Measurements from ENCODE around the gene ABCA1.
"Not testable (repeated sequence)": the region's sequence is repeated elsewhere in the genome, so short reads cannot be mapped to it uniquely, and the experiment has no call there.

ABCA1 gene

DNA sequence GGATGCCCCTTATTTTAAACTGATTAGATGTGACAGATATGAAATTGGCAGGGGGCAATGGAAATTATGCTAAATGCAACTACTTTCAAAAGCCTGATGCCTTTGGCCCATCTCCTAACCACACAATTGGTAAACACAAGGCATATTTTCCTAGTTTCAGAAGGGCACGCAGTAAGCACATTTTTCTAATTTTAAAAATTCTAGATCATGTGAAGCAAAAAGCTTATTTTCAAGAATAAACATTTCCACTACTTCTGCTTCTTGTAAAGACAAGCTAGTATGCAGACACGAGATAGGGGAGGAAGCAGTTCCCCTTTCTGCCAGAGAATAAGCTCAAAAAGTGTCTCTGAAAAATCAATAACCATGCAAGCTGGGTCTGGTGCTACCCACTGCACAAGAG lies 67.7 kb downstream of the ABCA1 start:
- TF ChIP-seq CTBP1 (IDR thresholded peaks at IDR 0.05; ENCODE audit: borderline replicate concordance) = no peak
- TF ChIP-seq NFRKB (IDR thresholded peaks at IDR 0.05) = no peak
- TF ChIP-seq ZNF384 (IDR thresholded peaks at IDR 0.05) = no peak
- no peak for DNase-seq (ENCODE audit: extremely low spot score)
- ChIA-PET POLR2A (no interaction called here), CTCF (interaction anchor here (0.6 to 1.6 kb wide), 4 partner anchors 25 to 495 kb away, joined by 3 to 8 read pairs (median 3); no protein-coding TSS in a partner anchor)

DNA sequence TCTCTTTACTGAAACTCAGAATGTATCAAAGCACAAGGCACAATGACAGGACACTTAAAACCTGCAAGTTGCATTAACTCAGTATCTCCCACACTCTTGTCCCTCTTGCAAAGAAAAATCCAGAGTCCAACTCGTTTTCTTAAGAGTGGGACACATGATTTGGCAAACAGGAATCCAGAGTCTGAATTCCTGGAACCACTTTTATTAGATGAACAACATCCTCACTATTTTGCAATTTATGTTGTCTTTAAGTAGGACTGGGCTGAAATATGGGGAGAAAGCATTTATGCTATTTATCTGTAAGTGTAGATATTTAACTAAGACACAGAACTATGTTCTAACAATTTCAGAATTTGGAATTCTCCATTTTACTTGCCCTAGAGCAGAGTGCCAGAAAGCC lies 69.1 kb downstream of the ABCA1 start:
- DNase-seq (ENCODE audit: extremely low spot score) = no peak
- ChIA-PET POLR2A (no interaction called here), CTCF (no interaction called here)
- TF ChIP-seq HDGF (IDR thresholded peaks at IDR 0.05; ENCODE audit: borderline replicate concordance) (no peak), TARDBP (IDR thresholded peaks at IDR 0.05) (no peak), ARNT (IDR thresholded peaks at IDR 0.05) (no peak), FOXK2 (IDR thresholded peaks at IDR 0.05) (no peak), NFRKB (IDR thresholded peaks at IDR 0.05) (no peak), L3MBTL2 (conservative IDR thresholded peaks at IDR 0.05) (no peak), FOXA1 (IDR thresholded peaks at IDR 0.05) (no peak), ELF4 (IDR thresholded peaks at IDR 0.05) (no peak), ZNF384 (IDR thresholded peaks at IDR 0.05) (no peak), CTBP1 (IDR thresholded peaks at IDR 0.05; ENCODE audit: borderline replicate concordance) (no peak)

- no peak for TF ChIP-seq PKNOX1 (IDR thresholded peaks at IDR 0.05)
- no peak for TF ChIP-seq HDGF (IDR thresholded peaks at IDR 0.05; ENCODE audit: borderline replicate concordance)
- no peak for TF ChIP-seq FOXA1 (IDR thresholded peaks at IDR 0.05)
- no peak for TF ChIP-seq CTBP1 (IDR thresholded peaks at IDR 0.05; ENCODE audit: borderline replicate concordance)
- TF ChIP-seq LEF1 (IDR thresholded peaks at IDR 0.05; ENCODE audit: borderline replicate concordance) = no peak
- TF ChIP-seq TARDBP (IDR thresholded peaks at IDR 0.05) = no peak
- no peak for TF ChIP-seq FOXK2 (IDR thresholded peaks at IDR 0.05)
- TF ChIP-seq ELF4 (IDR thresholded peaks at IDR 0.05) = no peak
- no peak for TF ChIP-seq SP1 (IDR thresholded peaks at IDR 0.05)
- TF ChIP-seq L3MBTL2 (conservative IDR thresholded peaks at IDR 0.05) = no peak
- TF ChIP-seq FOXM1 (IDR thresholded peaks at IDR 0.05; ENCODE audit: borderline replicate concordance) = no peak
- no peak for TF ChIP-seq ZNF384 (IDR thresholded peaks at IDR 0.05)
- no peak for TF ChIP-seq ARNT (IDR thresholded peaks at IDR 0.05)
- TF ChIP-seq NFRKB (IDR thresholded peaks at IDR 0.05) = no peak
- TF ChIP-seq SUZ12 (IDR thresholded peaks at IDR 0.05) = no peak
- TF ChIP-seq BHLHE40 (IDR thresholded peaks at IDR 0.05; ENCODE audit: borderline replicate concordance) = no peak
- ChIA-PET POLR2A (no interaction called here), CTCF (no interaction called here)
- DNase-seq (ENCODE audit: extremely low spot score) = no peak
Measured at GRCh38 chr9:104858271-104858670, 69.7 kb downstream of the ABCA1 start.

DNA sequence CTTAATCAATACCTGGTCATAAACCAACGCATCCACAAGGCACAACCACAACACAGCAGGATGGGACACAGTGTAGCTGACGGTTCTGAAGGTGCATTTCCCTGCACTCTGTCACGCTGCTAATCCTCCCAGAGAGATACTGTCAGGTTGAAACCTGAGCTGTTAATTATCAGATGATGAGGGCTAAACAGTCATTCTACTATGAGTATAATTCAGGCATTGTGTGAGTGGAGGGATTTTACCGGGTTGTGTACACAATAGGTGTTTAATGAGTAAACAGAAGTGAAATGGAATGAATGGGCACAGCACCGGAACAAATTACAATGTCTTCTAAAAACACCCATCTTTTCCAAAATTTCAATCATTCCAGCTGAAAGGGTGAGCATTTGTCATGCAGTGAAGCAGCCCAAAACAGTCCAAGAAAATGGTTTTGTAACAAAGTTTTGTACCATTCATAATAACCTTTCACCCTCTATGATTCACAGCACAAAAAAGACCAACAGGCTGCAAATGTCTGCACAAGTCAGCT lies 71.5 kb downstream of the ABCA1 start:
- ChIA-PET CTCF (no interaction called here), POLR2A (interaction anchor here (0.6 kb wide), 1 partner anchor 65 kb away, joined by 3 read pairs; no protein-coding TSS in a partner anchor)
- no peak for DNase-seq (ENCODE audit: extremely low spot score)
- TF ChIP-seq CTBP1 (IDR thresholded peaks at IDR 0.05; ENCODE audit: borderline replicate concordance) (no peak), FOXM1 (IDR thresholded peaks at IDR 0.05; ENCODE audit: borderline replicate concordance) (no peak), BHLHE40 (IDR thresholded peaks at IDR 0.05; ENCODE audit: borderline replicate concordance) (no peak), LEF1 (IDR thresholded peaks at IDR 0.05; ENCODE audit: borderline replicate concordance) (no peak), ELF4 (IDR thresholded peaks at IDR 0.05) (no peak), PKNOX1 (IDR thresholded peaks at IDR 0.05) (no peak), HDGF (IDR thresholded peaks at IDR 0.05; ENCODE audit: borderline replicate concordance) (no peak), NFRKB (IDR thresholded peaks at IDR 0.05) (no peak)

DNA sequence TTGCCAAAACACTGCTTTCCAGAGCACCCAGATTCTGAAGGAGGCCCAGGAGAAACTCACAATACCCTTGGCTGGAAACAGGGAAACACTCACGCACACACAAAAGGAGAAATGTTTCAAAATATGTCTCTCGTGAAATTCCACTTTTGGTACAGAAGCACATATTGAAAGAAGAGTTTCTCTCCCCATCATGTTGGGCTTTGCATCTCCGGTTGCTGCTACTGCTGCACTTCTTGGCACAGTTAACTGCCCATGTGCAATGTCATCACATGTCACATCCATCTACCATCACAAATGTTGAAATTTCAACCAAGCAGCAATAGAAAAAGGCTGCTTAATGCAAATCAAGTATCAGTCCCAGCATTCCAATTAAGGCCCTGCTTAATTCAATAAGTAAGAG lies 72.1 kb downstream of the ABCA1 start:
- no peak for DNase-seq (ENCODE audit: extremely low spot score)
- TF ChIP-seq SUZ12 (IDR thresholded peaks at IDR 0.05) (no peak), L3MBTL2 (conservative IDR thresholded peaks at IDR 0.05) (no peak), ARNT (IDR thresholded peaks at IDR 0.05) (no peak), FOXM1 (IDR thresholded peaks at IDR 0.05; ENCODE audit: borderline replicate concordance) (no peak), BHLHE40 (IDR thresholded peaks at IDR 0.05; ENCODE audit: borderline replicate concordance) (no peak), TARDBP (IDR thresholded peaks at IDR 0.05) (no peak), CTBP1 (IDR thresholded peaks at IDR 0.05; ENCODE audit: borderline replicate concordance) (no peak), FOXA1 (IDR thresholded peaks at IDR 0.05) (no peak), ZNF384 (IDR thresholded peaks at IDR 0.05) (no peak), ELF4 (IDR thresholded peaks at IDR 0.05) (no peak), FOXK2 (IDR thresholded peaks at IDR 0.05) (no peak), SP1 (IDR thresholded peaks at IDR 0.05) (no peak), HDGF (IDR thresholded peaks at IDR 0.05; ENCODE audit: borderline replicate concordance) (no peak), PKNOX1 (IDR thresholded peaks at IDR 0.05) (no peak), LEF1 (IDR thresholded peaks at IDR 0.05; ENCODE audit: borderline replicate concordance) (no peak), NFRKB (IDR thresholded peaks at IDR 0.05) (no peak)
- ChIA-PET POLR2A (interaction anchor here (0.6 kb wide), 1 partner anchor 66 kb away, joined by 3 read pairs; no protein-coding TSS in a partner anchor), CTCF (no interaction called here)

DNA sequence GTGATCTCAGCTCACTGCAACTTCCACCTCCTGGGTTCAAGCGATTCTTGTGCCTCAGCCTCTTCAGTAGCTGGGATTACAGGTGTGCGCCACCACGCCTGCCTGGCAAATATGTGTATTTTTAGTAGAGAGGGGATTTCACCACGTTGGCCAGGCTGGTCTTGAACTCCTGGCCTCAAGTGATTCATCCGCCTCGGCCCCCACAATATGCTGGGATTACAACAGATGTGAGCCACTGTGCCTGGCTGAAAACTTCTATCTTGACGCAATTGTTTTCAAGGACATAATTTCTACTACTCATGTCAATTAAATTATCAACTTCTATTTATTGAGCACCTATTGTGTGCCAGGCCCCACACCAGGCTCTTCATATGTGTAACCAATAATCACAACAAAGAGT lies 72.7 kb downstream of the ABCA1 start:
- DNase-seq (ENCODE audit: extremely low spot score); POLR2A ChIA-PET; CTCF ChIA-PET: not testable (repeated sequence)

DNA sequence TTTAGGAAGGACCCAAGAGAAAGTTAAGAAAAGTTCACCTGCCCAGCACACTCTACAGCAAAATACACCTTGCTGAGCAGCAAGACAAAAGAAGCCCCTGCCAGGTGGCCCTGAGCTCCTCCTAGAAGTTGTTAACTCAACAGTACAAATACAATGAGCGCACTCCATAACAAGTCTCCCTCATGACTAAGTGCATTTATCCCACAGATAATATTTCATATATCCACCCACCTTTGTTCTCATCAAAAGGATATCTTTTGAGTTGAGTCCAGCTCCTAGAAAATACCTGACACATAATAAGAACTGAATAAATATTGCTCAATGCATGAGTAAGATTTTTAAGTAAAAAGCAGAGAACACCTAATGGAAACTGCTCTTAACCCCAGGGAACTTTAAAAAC lies 73.3 kb downstream of the ABCA1 start:
- TF ChIP-seq ARNT (IDR thresholded peaks at IDR 0.05) (no peak), HDGF (IDR thresholded peaks at IDR 0.05; ENCODE audit: borderline replicate concordance) (no peak), L3MBTL2 (conservative IDR thresholded peaks at IDR 0.05) (no peak), TARDBP (IDR thresholded peaks at IDR 0.05) (no peak), SUZ12 (IDR thresholded peaks at IDR 0.05) (no peak), NFRKB (IDR thresholded peaks at IDR 0.05) (no peak), ELF4 (IDR thresholded peaks at IDR 0.05) (no peak), CTBP1 (IDR thresholded peaks at IDR 0.05; ENCODE audit: borderline replicate concordance) (no peak), FOXM1 (IDR thresholded peaks at IDR 0.05; ENCODE audit: borderline replicate concordance) (no peak), FOXA1 (IDR thresholded peaks at IDR 0.05) (no peak), FOXK2 (IDR thresholded peaks at IDR 0.05) (no peak), LEF1 (IDR thresholded peaks at IDR 0.05; ENCODE audit: borderline replicate concordance) (no peak), PKNOX1 (IDR thresholded peaks at IDR 0.05) (no peak), ZNF384 (IDR thresholded peaks at IDR 0.05) (no peak)
- POLR2A ChIA-PET = no interaction called here
- CTCF ChIA-PET = no interaction called here
- DNase-seq (ENCODE audit: extremely low spot score) = no peak
